GM12878 (cell line): ENCODE data around the gene CD82. TPM values are rescaled to one million over a fixed set of nuclear protein-coding genes. Genes with fewer than 3 reads are reported as not detected.

Source experiments
- ATAC-seq: fragments of 200-7000 bp; cut with Tn5 transposase; 3 replicates; pipeline ENCODE4 v1.9.1; 2020; ENCODE audit warnings: mild to moderate bottlenecking, moderate library complexity
- BruUV-seq: library from RNA; stranded (reverse); fragments of 400-500 nt; replicated peaks from 2 replicates; lab custom pipeline; 2021; lab: Mats Ljungman, UMichigan
- CTCF ChIA-PET: fragments of 300-600 bp; sonication (Branson Sonifier 250); formaldehyde crosslinking; extraction: SDS; loops from one replicate; lab custom pipeline; 2021; ENCODE audit warnings: inconsistent platforms; lab: Yijun Ruan, JAX
- POLR2A ChIA-PET: fragments of 350-600 bp; formaldehyde crosslinking; extraction: SDS; loops from one replicate; lab custom pipeline; 2021; ENCODE audit warnings: inconsistent platforms; lab: Charles Lee
- RAD21 ChIA-PET: fragments of 300-600 bp; sonication (Branson Sonifier 250); formaldehyde crosslinking; loops from one replicate; lab custom pipeline; 2023; ENCODE audit warnings: antibody characterized with exemption; ENCODE audit not compliant: unreplicated experiment; lab: Charles Lee
- SMC1A ChIA-PET: fragments of 300-600 bp; sonication (Branson Sonifier 250); formaldehyde crosslinking; loops from one replicate; lab custom pipeline; 2023; ENCODE audit not compliant: unreplicated experiment, uncharacterized antibody; lab: Charles Lee
- DNase-seq: peaks from one replicate; pipeline ENCODE4 v3.0.0-alpha.2; 2011; ENCODE audit warnings: low read depth, low spot score
- FAIRE-seq: peaks from 3 replicates; lab custom pipeline; 2011; peaks lifted over from hg19 to GRCh38; lab: Jason Lieb, UNC
- H2AFZ ChIP-seq: 2 replicates; pipeline ENCODE4 v1.6.0; 2011; ENCODE audit warnings: low read depth, low read length, control low read depth; ENCODE audit not compliant: control insufficient read depth
- H3K27ac ChIP-seq: 2 replicates; pipeline ENCODE4 v1.5.1; 2011; ENCODE audit warnings: control low read depth; ENCODE audit not compliant: control insufficient read depth, insufficient read depth
- H3K27me3 ChIP-seq, 2 experiments: replicated peaks in 1 of 2; 2 replicates each; pipeline versions ENCODE4 v1.6.0 to v1.6.1; 2011; ENCODE audit warnings: low read length in 1 of 2; ENCODE audit not compliant: control insufficient read depth in 2 of 2, insufficient read depth in 2 of 2
- H3K36me3 ChIP-seq, 2 experiments: 2 replicates each; pipeline ENCODE4 v1.5.1; 2011; ENCODE audit warnings: low read length in 1 of 2; ENCODE audit not compliant: control insufficient read depth in 2 of 2, insufficient read depth in 2 of 2
- H3K4me1 ChIP-seq: 2 replicates; pipeline ENCODE4 v1.6.1; 2011; ENCODE audit warnings: mild to moderate bottlenecking, low read length, moderate library complexity, mixed read lengths; ENCODE audit not compliant: control insufficient read depth, insufficient read depth
- H3K4me2 ChIP-seq: 2 replicates; pipeline ENCODE4 v1.6.0; 2011; ENCODE audit warnings: control low read depth; ENCODE audit not compliant: control insufficient read depth, insufficient read depth
- H3K4me3 ChIP-seq: fragments of 200-600 bp; sonication (generic); 2 replicates; pipeline ENCODE4 v1.5.1; 2016
- H3K79me2 ChIP-seq: 2 replicates; pipeline ENCODE4 v1.6.0; 2011; ENCODE audit warnings: low read length; ENCODE audit not compliant: control insufficient read depth, insufficient read depth
- H3K9ac ChIP-seq: 2 replicates; pipeline ENCODE4 v1.8.0; 2011; ENCODE audit warnings: low read length, control low read depth, mixed read lengths; ENCODE audit not compliant: control insufficient read depth, insufficient read depth
- H3K9me3 ChIP-seq: replicated peaks from 3 replicates; pipeline ENCODE4 v1.5.1; 2011; ENCODE audit warnings: mild to moderate bottlenecking, low read length; ENCODE audit not compliant: control insufficient read depth, insufficient read depth
- H4K20me1 ChIP-seq: 2 replicates; pipeline ENCODE4 v1.6.0; 2011; ENCODE audit not compliant: control insufficient read depth, insufficient read depth
- BCL11A ChIP-seq: IDR thresholded peaks from 2 replicates; pipeline ENCODE4 v1.6.1; 2011; ENCODE audit warnings: low read depth, low read length
- CEBPZ ChIP-seq: fragments of 150-350 bp; IDR thresholded peaks from 2 replicates; pipeline ENCODE4 v1.6.1; 2016; ENCODE audit warnings: low read depth, low read length
- CHD4 ChIP-seq: fragments of 200-600 bp; sonication (generic); IDR thresholded peaks from 2 replicates; pipeline ENCODE4 v1.6.1; 2016; ENCODE audit warnings: mild to moderate bottlenecking
- ESRRA ChIP-seq: IDR thresholded peaks from 2 replicates; pipeline ENCODE4 v1.6.1; 2012; ENCODE audit warnings: mild to moderate bottlenecking, low read length, improper control_type of control experiment
- HDAC6 ChIP-seq: fragments of 200-600 bp; sonication (generic); IDR thresholded peaks from one replicate; pipeline ENCODE4 v1.8.0; 2017; ENCODE audit warnings: antibody characterized with exemption; ENCODE audit not compliant: unreplicated experiment
- KDM1A ChIP-seq: fragments of 200-600 bp; sonication (generic); IDR thresholded peaks from 2 replicates; pipeline ENCODE4 v1.6.1; 2016; ENCODE audit warnings: borderline replicate concordance
- MTA2 ChIP-seq: fragments of 450-650 bp; IDR thresholded peaks from 2 replicates; pipeline ENCODE4 v1.6.1; 2016; ENCODE audit warnings: low read depth, mild to moderate bottlenecking, moderate library complexity
- NBN ChIP-seq: fragments of 450-650 bp; IDR thresholded peaks from 2 replicates; pipeline ENCODE4 v1.6.1; 2016
- SMAD5 ChIP-seq: IDR thresholded peaks from 2 replicates; pipeline ENCODE4 v1.6.1; 2016; ENCODE audit warnings: antibody characterized with exemption, low read depth
- SUZ12 ChIP-seq: fragments of 200-600 bp; sonication (generic); IDR thresholded peaks from one replicate; pipeline ENCODE4 v1.6.1; 2018; ENCODE audit warnings: antibody characterized with exemption, mild to moderate bottlenecking; ENCODE audit not compliant: unreplicated experiment
- USF2 ChIP-seq: IDR thresholded peaks from 2 replicates; pipeline ENCODE4 v1.6.1; 2011; ENCODE audit warnings: low read depth, low read length, improper control_type of control experiment, borderline replicate concordance
- ZBTB40 ChIP-seq: fragments of 450-650 bp; IDR thresholded peaks from 2 replicates; pipeline ENCODE4 v1.6.1; 2016; ENCODE audit warnings: mild to moderate bottlenecking, moderate library complexity, borderline replicate concordance
- ZNF274 ChIP-seq: IDR thresholded peaks from one replicate; pipeline ENCODE4 v1.8.0; 2011; ENCODE audit not compliant: insufficient read length, insufficient read depth
- ZNF622 ChIP-seq: fragments of 450-650 bp; IDR thresholded peaks from 2 replicates; pipeline ENCODE4 v1.6.1; 2017; ENCODE audit warnings: mild to moderate bottlenecking, inconsistent platforms
- WGBS: methylation state at CpG from one replicate; pipeline ENCODE4 v1.1.6; 2016; ENCODE audit warnings: low lambda C conversion rate; ENCODE audit not compliant: insufficient replicate concordance, insufficient coverage; ENCODE audit errors: missing lambda C conversion rate; 5-methylcytosine and 5-hydroxymethylcytosine counted together
- in situ Hi-C: fragments of 300-500 bp; cut with MboI; formaldehyde crosslinking; loops from 9 replicates; pipeline ENCODE4 v1.14.3; 2018; ENCODE audit warnings: mixed read lengths
- intact Hi-C: fragments of 100-400 bp; cut with micrococcal nuclease; formaldehyde crosslinking; loops from one replicate; pipeline ENCODE4 v1.14.2; 2022; ENCODE audit not compliant: unreplicated experiment
- polyA plus RNA-seq, 11 experiments: library from polyadenylated mRNA; depleted of rRNA in 4 of 11; unstranded in 6 of 11; stranded (reverse) in 5 of 11; fragments of >200 nt; fragmentation: Nextera tagmentation in 4 of 11; fragmentation: Illumina TruSeq in 1 of 11; extraction: Ambion mirVana in 4 of 11; extraction: Trizol in 1 of 11; gene quantifications; 1 replicate in 1 of 11; 2 replicates in 10 of 11; pipeline versions ENCODE4 v1.2.1 to v1.2.3, GENCODE V29; 2011 to 2016; ENCODE audit warnings: inconsistent platforms in 2 of 11, missing spikeins in 2 of 11, low read depth in 1 of 11
- total RNA-seq, 4 experiments: library from RNA; depleted of rRNA in 3 of 4; stranded (reverse); fragments of >200 nt in 3 of 4; fragmentation: Illumina TruSeq in 1 of 4; extraction: Trizol in 1 of 4; gene quantifications; 2 replicates each; pipeline versions ENCODE4 v1.2.1 to v1.2.3, GENCODE V29; 2013 to 2021

Gene CD82
- total and polyA plus RNA-seq, 10 of the 15 experiments (the other 5 are each of a cell fraction or from before 2014, with no cell fraction given) = 5.2 to 180 (median 84.7) TPM

- Histone ChIP-seq H3K9me3 (no peaks in the 10 kb centered on the region), H4K20me1 (no peaks in the 10 kb centered on the region; the same call in 1 of the 2 replicates), H3K36me3 (peaks cover 11 to 17% of the 10 kb centered on the region in 2 experiments), H3K79me2 (peaks cover 9% of the 10 kb centered on the region), H3K4me3 (no peak overlapping the region), H3K27me3 (no peaks in the 10 kb centered on the region), H3K9ac (no peak overlapping the region), H2AFZ (no peak overlapping the region), H3K4me1 (peaks cover 36% of the 10 kb centered on the region), H3K27ac (no peak overlapping the region), H3K4me2 (no peak overlapping the region)
- ChIA-PET RAD21 (interaction anchor here (1.0 to 13.7 kb wide), 6 partner anchors 9 to 35 kb away, joined by 3 to 196 read pairs (median 4); no protein-coding TSS in a partner anchor), CTCF (interaction anchor here (0.6 to 2.2 kb wide), 8 partner anchors 8 to 377 kb away, joined by 3 to 8 read pairs (median 4); no protein-coding TSS in a partner anchor), POLR2A (interaction anchor here (1.4 to 21.2 kb wide), 2 partner anchors 9 to 25 kb away, joined by 6 to 434 read pairs; partner anchors contain the start of gene CD82), SMC1A (interaction anchor here (0.7 to 11.3 kb wide), 9 partner anchors 9 to 331 kb away, joined by 3 to 60 read pairs (median 5); no protein-coding TSS in a partner anchor)
- DNase-seq (no peak), ATAC-seq (no peak), FAIRE-seq (no peak)
- 49% methylated on average over 13 of the region's 13 CpGs for WGBS
- in situ Hi-C loops (loop anchor here (25.0 kb wide), 1 partner anchor 1230 kb away; the partner anchor contains the start of gene TTC17), intact Hi-C loops (no loop called here)
- BruUV-seq = no TSS peak
- no peak for TF ChIP-seq KDM1A
- no peak for TF ChIP-seq ZNF274
- no peak for TF ChIP-seq SMAD5
- no peak for TF ChIP-seq ZBTB40
- TF ChIP-seq HDAC6 = no peak
- TF ChIP-seq CHD4 = no peak
- TF ChIP-seq NBN = no peak
- TF ChIP-seq MTA2 = no peak
- no peak for TF ChIP-seq BCL11A
- no peak for TF ChIP-seq ESRRA
- no peak for TF ChIP-seq USF2
- no peak for TF ChIP-seq ZNF622
- TF ChIP-seq SUZ12 = no peak
- no peak for TF ChIP-seq CEBPZ
Measured at GRCh38 chr11:44592125-44592940, 26.9 kb downstream of the CD82 start.
